HG02678 (cell line): ENCODE measurements around the gene SMU1.

Experiments used
- ATAC-seq: cut with Tn5 transposase; IDR thresholded peaks from one replicate; pipeline ENCODE4 v1.9.1; 2021; ENCODE audit warnings: mild to moderate bottlenecking, moderate library complexity; ENCODE audit not compliant: unreplicated experiment

Gene SMU1

GRCh38 chr9:33076046-33077004, at the start of gene SMU1:
Gene SMU1, minus strand, starts transcription at chr9:33076674. Its CDS starts 66 bp downstream, at chr9:33076608.
- ATAC-seq: peak; percentile 100

- ATAC-seq: no peak
These were observed 49.0 kb upstream of the SMU1 start for GRCh38 chr9:33125461-33125860.

DNA sequence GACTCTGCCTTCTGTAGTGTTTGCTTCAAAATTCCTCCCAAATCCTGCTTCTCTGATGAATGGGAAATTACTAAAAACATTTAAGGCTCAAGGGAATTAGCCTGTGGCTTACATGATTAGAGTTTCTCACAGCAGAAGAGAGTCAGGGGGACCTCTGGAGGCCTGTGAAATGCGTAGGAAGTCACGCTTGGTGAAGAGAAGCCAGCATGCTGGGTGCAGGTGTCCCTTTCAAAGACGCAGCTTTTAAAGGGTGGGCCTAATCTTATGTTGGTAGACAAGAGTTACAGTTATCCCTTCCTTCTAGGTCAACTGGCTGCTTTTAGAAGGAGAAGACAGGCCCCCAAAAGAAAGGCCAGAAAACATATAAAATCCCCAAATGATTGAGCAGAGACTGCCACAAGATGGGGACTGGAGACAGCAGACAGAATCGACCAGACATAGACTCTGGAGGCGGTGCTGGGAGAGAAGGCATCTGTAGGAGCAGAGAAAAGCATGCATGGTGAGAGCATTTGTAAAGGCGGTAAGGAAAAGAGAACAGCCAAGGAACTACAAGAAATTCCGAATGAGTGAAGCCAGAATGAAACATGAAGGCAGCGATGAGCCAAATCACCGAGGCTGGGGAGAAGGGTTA, 48.4 kb upstream of the SMU1 start:
- ATAC-seq: peak; percentile 43

- no peak for ATAC-seq
These were observed 47.6 kb upstream of the SMU1 start for GRCh38 chr9:33124046-33124445.

DNA sequence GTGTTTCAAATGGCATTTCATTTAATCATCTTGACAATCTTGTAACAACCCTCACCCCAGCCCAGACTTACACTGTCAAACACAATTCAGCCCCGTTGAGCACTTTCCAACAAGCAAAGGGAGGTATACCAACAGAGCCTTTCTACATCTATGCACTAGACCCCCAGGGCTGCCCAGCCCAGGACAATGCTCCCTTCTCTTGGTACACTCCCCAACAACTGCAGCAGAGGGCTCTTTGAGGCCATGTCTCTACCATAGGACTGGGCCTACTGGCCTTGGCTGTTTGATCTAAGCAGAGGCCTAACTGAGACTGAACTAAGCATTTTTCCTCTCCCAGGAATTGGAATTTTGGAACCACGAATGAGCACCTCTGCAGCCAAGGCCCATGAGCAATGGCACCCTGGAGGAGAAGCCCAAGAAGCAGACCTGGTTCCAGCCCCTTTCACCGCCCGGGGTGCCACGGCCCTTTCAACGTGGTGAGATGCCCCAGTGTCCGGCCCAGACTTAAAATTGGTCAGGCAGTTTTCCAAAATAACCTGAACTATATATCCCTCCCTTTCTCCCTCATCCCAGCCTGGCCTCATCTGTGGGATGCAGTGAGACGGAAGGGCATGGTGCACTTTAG, 47.0 kb upstream of the SMU1 start:
- ATAC-seq: no peak

DNA sequence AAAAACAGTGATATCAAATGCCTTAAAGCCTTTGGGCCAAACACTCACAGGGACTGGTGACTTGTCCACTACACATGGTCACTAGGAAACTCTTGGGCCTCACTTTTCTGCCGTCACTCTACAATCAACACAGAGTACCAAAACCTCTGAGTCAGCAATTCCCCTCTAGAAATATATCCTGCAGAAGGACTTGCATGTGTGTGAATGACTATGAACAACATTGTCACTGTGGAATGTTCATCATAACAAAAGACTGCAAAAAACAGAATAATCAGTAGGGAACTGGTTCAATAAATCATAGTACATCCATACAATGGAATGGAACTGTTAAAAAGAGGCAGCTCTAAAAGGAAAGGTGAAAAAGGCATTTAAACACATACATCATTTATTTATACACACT, 44.1 kb upstream of the SMU1 start:
- ATAC-seq: no peak

GRCh38 chr9:33117796-33118195, 41.3 kb upstream of the SMU1 start:
- no peak for ATAC-seq

- ATAC-seq: no peak
These were observed 40.8 kb upstream of the SMU1 start for GRCh38 chr9:33117306-33117705.

DNA sequence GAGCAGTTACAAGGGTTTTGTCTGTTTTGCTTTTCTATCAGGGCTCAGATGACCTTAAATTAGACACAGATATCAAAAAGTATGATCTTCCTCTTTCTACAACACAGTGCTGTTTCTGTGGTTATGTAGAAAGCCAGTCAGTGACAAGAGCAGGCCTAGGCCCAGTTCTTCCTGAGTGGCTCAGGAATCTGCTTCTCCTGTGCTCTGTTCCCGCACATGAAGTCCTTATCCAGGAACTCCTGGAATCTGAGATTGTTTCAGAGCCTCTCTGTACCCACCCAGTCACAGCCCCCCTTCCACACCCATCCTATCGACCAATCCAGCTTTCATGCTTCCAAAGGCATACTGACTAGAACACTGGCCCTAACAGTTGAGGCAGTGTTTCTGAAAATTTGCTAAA, 40.4 kb upstream of the SMU1 start:
- ATAC-seq: no peak

DNA sequence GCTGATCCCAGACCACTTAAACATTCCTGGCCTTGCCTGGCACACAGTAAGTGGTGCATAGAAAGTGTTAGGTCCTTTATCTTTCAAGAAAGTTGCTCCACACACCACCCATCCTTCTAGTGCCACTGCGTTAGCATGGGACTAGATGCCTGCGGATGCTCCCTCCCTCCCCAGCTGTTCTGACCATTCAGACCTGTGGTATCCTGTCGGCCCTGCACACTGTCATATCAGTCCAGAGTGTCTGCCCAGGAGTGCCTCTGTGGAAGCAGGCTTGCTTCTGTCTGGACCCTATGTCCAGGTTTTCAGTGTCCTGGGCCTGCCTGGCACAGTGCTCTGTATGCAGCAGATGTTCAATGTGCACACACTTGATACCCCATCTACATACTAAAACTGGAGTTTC, 38.3 kb upstream of the SMU1 start:
- ATAC-seq: no peak

DNA sequence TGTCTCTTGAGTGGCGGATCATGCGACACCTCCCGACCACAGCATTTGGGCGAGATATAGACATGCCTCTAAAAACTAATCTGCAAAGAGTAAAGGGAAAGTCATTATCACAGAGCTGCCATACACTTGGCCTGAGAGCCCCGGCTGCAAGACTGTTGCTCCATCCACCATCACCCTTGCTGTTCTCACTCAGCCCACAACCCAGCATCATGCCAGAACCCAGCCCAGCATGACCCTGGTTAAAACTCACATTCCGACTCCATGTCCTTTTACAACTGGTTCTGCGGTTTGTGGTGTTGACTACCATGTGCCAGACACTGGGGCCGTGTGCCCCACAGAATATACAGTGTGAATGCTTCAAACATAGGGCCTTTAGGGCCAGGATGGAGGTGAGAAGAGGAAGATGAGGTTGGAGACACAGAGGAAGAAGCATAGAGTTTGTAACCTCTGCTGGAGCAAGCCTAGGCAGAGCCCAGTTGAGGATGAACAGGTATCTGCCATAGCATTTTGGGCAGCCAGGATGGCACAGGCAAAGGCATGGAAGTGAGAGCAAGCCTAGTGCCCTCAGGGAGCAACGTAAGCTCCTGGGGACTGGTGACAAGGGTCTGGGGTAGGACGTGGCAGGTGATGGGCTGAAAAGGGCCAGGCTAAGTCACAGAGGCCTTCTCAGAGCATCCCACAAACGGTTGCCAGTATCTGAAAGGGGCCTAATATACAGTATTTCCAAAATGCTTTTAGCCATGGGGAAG, 37.5 kb upstream of the SMU1 start:
- no peak for ATAC-seq

GRCh38 chr9:33112094-33112493, 35.6 kb upstream of the SMU1 start:
- ATAC-seq: no peak

DNA sequence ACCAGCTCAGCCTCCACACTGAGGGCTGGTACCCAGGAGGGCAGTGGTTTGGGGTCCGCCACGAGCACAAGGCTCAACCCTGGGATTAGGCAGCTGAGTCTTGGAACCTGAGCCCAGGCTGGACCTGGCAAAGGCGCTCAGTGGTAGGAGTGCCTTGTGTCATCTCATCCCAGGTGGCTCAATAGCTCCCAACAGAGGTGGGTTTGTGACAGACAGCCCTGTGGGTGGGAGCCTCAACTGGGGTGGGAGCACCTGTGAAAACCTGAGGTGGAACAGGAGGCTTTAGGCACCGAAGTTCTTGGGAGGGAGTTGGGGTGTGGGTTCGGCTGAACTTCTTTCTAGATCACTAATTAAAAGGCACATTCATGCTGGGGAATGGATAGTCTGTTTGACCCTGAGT, 35.2 kb upstream of the SMU1 start:
- ATAC-seq: no peak

GRCh38 chr9:33110686-33111085, 34.2 kb upstream of the SMU1 start:
- ATAC-seq: no peak

GRCh38 chr9:33109850-33110595, 33.5 kb upstream of the SMU1 start:
- ATAC-seq: no peak

DNA sequence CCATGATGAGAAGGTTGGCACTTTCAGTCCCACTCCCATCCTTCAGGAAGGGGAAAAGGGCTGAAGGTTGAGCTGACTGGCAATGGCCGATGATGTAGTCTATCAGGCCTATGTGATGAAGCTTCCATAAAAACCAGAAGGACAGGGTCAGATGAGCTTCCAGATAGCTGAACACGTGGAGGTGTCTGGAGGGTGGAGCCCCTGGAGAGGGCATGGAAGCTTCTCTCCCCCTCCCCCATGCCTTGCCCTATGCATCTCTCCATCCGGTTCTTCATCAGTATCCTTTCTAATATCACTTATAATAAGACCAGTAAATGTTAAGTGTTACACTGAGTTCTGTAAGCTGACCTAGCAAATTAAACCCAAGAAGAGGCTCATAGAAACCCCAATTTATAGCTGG, 32.6 kb upstream of the SMU1 start:
- ATAC-seq: no peak

DNA sequence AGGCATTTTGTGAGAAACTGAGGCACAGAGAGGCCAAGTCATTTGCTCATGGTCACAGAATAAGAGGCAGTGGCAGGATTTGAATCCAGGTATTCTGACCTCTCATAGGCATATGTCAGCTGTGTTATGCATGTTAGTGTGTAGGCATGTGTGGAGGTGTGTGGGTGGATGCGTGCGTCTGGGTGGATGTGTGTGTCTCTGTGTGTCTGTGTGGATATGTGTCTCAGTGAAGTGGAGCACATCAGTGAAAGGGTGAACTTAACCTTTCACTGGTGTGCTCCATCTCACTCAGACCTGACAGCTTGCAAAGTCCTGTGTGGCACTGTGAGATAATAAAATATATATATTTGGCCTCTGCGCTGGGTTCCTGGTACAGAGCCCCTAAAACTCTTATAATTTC, 32.0 kb upstream of the SMU1 start:
- no peak for ATAC-seq

- no peak for ATAC-seq
These were observed 31.3 kb upstream of the SMU1 start for GRCh38 chr9:33107762-33108161.

- ATAC-seq: no peak
These were observed 30.6 kb upstream of the SMU1 start for GRCh38 chr9:33106827-33107621.

- no peak for ATAC-seq
These were observed 29.9 kb upstream of the SMU1 start for GRCh38 chr9:33106372-33106771.
